ENCODE measurements around the gene GMCL2. TPM values are rescaled to one million over a fixed set of nuclear protein-coding genes. Genes with fewer than 3 reads are reported as not detected.

GMCL2 gene, protein sequence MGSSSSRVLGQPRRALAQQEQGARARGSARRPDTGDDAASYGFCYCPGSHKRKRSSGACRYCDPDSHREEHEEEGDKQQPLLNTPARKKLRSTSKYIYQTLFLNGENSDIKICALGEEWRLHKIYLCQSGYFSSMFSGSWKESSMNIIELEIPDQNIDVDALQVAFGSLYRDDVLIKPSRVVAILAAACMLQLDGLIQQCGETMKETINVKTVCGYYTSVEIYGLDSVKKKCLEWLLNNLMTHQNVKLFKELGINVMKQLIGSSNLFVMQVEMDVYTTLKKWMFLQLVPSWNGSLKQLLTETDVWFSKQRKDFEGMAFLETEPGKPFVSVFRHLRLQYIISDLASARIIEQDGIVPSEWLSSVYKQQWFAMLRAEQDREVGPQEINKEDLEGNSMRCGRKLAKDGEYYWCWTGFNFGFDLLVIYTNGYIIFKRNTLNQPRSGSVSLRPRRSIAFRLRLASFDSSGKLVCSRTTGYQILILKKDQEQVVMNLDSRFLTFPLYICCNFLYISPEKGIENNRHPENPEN
- not detected for total RNA-seq

DNA sequence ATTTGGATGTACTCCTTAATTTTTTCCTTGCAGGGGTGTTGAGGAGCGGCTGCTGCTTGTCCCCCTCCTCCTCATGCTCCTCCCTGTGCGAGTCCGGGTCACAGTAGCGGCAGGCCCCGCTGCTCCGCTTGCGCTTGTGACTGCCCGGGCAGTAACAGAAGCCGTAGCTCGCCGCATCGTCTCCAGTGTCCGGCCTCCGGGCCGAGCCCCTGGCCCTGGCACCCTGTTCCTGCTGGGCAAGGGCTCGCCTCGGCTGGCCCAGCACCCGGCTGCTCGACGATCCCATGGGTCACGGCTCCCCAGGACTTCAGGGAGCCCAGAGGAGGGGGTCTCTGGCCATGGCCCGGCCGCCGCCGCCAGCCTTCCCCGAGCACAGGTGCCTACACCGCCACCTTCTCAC lies at the start of gene GMCL2:
GMCL2 (minus strand) TSS at position 358 of the 400 bp plus-strand sequence; CDS start at position 286, 72 bp downstream.
- TF ChIP-seq, protein P1, sequence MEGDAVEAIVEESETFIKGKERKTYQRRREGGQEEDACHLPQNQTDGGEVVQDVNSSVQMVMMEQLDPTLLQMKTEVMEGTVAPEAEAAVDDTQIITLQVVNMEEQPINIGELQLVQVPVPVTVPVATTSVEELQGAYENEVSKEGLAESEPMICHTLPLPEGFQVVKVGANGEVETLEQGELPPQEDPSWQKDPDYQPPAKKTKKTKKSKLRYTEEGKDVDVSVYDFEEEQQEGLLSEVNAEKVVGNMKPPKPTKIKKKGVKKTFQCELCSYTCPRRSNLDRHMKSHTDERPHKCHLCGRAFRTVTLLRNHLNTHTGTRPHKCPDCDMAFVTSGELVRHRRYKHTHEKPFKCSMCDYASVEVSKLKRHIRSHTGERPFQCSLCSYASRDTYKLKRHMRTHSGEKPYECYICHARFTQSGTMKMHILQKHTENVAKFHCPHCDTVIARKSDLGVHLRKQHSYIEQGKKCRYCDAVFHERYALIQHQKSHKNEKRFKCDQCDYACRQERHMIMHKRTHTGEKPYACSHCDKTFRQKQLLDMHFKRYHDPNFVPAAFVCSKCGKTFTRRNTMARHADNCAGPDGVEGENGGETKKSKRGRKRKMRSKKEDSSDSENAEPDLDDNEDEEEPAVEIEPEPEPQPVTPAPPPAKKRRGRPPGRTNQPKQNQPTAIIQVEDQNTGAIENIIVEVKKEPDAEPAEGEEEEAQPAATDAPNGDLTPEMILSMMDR (IDR thresholded peaks at IDR 0.05) = no peak
- ATAC-seq (ENCODE audit: low FRiP score) (no peak), DNase-seq (ENCODE audit: low spot score) (no peak)

DNA sequence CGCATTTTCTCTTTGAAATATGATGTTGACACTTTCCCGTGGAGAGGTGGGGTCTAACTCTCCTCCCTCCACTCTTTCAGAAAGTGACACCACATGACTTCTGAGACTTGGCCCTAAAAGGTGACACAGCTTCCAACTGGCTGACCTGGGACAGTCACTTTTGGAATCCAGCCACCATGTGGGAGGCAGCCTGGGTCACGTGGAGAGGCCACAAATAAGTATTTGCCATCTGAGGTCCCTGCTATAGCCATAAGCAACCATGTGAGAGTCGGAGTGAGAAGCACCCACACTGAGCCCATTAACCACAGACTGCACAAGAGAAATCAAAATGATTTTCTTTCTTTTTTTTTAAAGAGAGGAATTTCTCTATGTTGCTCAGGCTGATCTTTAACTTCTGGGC lies 49.5 kb upstream of the GMCL2 start:
- TF ChIP-seq, protein P1 (IDR thresholded peaks at IDR 0.05) = no peak
- DNase-seq (ENCODE audit: low spot score) (no peak), ATAC-seq (ENCODE audit: low FRiP score) (no peak)

DNA sequence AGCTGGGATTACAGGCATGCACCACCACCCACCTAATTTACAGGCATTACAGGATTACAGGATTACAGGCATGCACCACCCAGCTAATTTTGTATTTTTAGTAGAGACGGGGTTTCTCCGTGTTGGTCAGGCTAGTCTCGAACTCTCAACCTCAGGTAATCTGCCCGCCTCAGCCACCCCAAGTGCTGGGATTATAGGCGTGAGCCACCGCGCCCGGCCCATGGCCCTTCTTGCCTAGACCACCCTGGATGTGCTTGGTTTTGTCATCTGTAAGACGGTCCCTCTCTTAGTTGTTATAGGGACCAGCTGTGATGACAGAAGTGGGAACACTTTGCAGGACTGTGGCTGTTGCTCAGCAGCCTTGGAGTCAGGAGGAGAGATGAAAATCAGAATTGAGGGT lies 49.0 kb upstream of the GMCL2 start:
- DNase-seq (ENCODE audit: low spot score) = no peak
- TF ChIP-seq, protein P1 (IDR thresholded peaks at IDR 0.05) = no peak
- ATAC-seq (ENCODE audit: low FRiP score) = no peak

DNA sequence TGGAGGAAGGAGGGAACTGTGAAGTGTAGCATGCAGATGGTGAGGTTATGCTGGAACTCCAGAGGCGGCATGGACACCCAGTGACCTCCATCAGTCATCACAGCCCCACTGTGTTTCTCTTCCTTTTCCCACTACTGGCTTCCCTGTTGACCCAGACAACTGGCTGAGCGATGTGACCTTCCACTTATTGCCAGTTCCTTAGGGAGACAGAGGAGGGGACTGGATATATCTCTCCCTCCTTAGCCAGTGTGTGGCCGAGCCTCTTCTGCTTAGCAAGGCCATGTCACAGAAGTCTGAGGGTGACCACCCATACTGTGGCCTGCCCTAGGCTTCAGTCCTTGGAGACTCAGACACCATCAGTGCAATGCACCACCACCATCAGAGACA lies 48.4 kb upstream of the GMCL2 start:
- TF ChIP-seq, protein P1 (IDR thresholded peaks at IDR 0.05) = no peak
- no peak for DNase-seq (ENCODE audit: low spot score)
- no peak for ATAC-seq (ENCODE audit: low FRiP score)

DNA sequence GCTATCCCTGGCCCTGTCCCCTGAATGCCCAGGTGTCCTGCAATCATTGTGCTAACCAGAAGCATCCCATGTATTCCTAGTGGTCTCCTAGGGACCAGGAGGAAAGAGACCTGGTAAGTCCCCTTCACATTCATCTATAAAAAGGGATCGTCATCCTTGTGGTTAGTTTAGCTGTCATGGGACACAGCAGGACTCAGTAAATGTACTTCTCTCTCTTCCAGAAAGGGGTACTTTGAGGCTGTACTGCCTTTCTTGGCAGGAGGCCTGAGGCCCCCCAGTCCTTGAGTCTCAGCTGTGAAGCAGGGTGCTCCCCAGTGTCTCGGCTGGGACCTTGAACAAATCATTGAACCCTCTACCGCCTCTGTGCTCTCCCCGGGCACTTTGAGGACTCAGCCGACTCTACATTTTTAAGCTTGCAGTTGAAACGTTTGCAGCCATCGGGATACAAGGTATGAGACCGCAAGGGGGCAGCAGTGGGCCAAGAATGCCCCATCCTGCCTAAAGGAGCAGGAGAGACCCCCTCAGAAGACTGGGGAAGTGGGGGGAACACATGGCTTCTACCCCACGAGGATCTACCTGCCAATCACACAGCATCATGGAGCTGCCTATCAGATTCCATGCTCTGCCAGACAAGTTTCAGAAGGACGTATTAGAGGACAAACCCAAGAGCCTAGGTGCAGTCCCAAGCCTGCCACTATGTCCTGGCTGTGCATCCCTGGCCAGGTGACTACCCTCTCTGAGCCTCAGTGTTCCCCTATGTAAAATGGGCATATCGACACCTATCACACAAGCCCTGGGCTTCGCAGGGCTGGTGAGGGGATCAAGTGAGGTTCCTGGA lies 47.8 kb upstream of the GMCL2 start:
- TF ChIP-seq, protein P1 (IDR thresholded peaks at IDR 0.05) = no peak
- DNase-seq (ENCODE audit: low spot score) (peak; percentile 84), ATAC-seq (ENCODE audit: low FRiP score) (no peak)

DNA sequence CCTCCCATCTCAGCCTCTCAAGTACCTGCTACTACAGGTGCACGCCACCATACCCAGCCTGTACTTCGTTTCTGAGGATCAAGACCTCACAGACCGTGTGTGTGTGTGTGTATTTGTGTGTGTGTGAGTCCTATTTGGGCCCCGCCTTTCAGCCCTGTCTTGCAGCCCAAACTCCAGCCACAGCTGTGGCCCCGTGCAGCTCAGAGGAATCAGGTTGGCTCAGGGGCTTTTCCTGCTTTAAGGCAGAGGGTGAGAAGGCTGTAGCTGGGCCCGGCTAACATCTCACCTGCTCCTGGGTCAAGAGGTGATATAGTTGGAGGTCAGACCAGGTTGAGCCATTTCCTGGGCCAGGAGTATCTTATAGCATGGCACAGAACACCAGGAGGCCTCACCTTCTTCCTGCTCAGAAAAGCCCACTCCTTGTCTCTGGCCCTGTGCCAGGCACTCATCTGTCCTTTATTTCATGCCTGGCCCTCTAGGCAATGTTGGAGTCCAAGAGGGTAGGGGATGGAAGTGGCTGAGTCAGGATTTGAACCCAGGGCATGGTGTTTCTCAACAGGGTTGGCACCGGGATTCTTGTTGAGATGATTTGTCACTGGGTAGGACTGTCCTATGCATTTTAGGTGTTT lies 47.1 kb upstream of the GMCL2 start:
- DNase-seq (ENCODE audit: low spot score) = no peak
- no peak for ATAC-seq (ENCODE audit: low FRiP score)
- TF ChIP-seq, protein P1 (IDR thresholded peaks at IDR 0.05) = no peak
